Liver (tissue), 9 donors: ENCODE measurements around the gene CCN5. TPM values are rescaled to one million over a fixed set of nuclear protein-coding genes. Genes with fewer than 3 reads are reported as not detected.

Experiments used
- DNase-seq: peaks from one replicate; pipeline ENCODE4 v3.0.0-alpha.2; 2017; ENCODE audit warnings: low spot score
- H3K27ac ChIP-seq, 2 donors: one replicate each; pipeline ENCODE4 v1.7.0; 2013; ENCODE audit warnings: inconsistent platforms in 2 of 2, low read length in 2 of 2, control low read depth in 1 of 2, low read depth in 1 of 2, mild to moderate bottlenecking in 1 of 2
- H3K27me3 ChIP-seq, 4 donors: one replicate each; pipeline versions ENCODE4 v1.6.1 to v1.7.0; 2013; ENCODE audit warnings: low read length in 3 of 4, inconsistent platforms in 1 of 4, mild to moderate bottlenecking in 1 of 4, moderate library complexity in 1 of 4; ENCODE audit not compliant: control insufficient read depth in 4 of 4, insufficient read depth in 4 of 4
- H3K36me3 ChIP-seq, 4 donors: one replicate each; pipeline versions ENCODE4 v1.6.1 to v1.7.0; 2013; ENCODE audit warnings: low read length in 3 of 4, mild to moderate bottlenecking in 3 of 4, low read depth in 1 of 4, moderate library complexity in 1 of 4; ENCODE audit not compliant: control insufficient read depth in 4 of 4, insufficient read depth in 3 of 4
- H3K4me1 ChIP-seq, 4 donors: one replicate each; pipeline versions ENCODE4 v1.6.1 to v1.7.0; 2013; ENCODE audit warnings: low read length in 3 of 4, mild to moderate bottlenecking in 3 of 4, moderate library complexity in 1 of 4; ENCODE audit not compliant: control insufficient read depth in 4 of 4, insufficient read depth in 4 of 4
- H3K4me3 ChIP-seq, 3 donors: one replicate each; pipeline versions ENCODE4 v1.6.1 to v1.7.0; 2013; ENCODE audit warnings: low read length in 3 of 3, control low read depth in 1 of 3, low read depth in 1 of 3, mild to moderate bottlenecking in 1 of 3
- H3K9ac ChIP-seq, 2 donors: one replicate each; pipeline ENCODE4 v1.7.0; 2013; ENCODE audit warnings: low read length in 2 of 2, mild to moderate bottlenecking in 2 of 2, moderate library complexity in 2 of 2, control low read depth in 1 of 2, low read depth in 1 of 2
- H3K9me3 ChIP-seq, 4 donors: one replicate each; pipeline versions ENCODE4 v1.6.1 to v1.7.0; 2013; ENCODE audit warnings: low read length in 3 of 4; ENCODE audit not compliant: control insufficient read depth in 4 of 4
- NR2F2 ChIP-seq: IDR thresholded peaks from 2 replicates; pipeline ENCODE4 v1.6.1; 2016; ENCODE audit warnings: antibody characterized with exemption
- REST ChIP-seq: IDR thresholded peaks from 2 replicates; pipeline ENCODE4 v1.6.1; 2016; ENCODE audit warnings: antibody characterized with exemption, mild to moderate bottlenecking
- SP1 ChIP-seq: IDR thresholded peaks from 2 replicates; pipeline ENCODE4 v1.6.1; 2018; ENCODE audit warnings: antibody characterized with exemption, mild to moderate bottlenecking
- WGBS: extraction: QIAGEN DNeasy Blood & Tissue Kit; methylation state at CpG from one replicate; pipeline ENCODE4 v1.1.7; 2013; 5-methylcytosine and 5-hydroxymethylcytosine counted together
- polyA plus RNA-seq, 2 donors: library from polyadenylated mRNA; stranded (reverse) in 1 of 2; unstranded in 1 of 2; fragments of 200-250 nt in 1 of 2; fragments of >200 nt in 1 of 2; fragmentation: Nextera tagmentation in 1 of 2; extraction: Ambion mirVana in 1 of 2; gene quantifications; one replicate each; pipeline versions ENCODE4 v1.2.1 to v1.2.3, GENCODE V29; 2013 to 2015
- total RNA-seq, 2 donors: library from RNA; depleted of rRNA; stranded (reverse); fragments of >200 nt; gene quantifications; one replicate each; pipeline ENCODE4 v1.2.3, GENCODE V29; 2014
- donor health status: healthy.
- donor health status: healthy.
- donor health status: healthy.
- donor health status: healthy.
- donor health status: healthy.

The CCN5 gene
- total and polyA plus RNA-seq, 4 donors: 1.2 to 3.6 (median 1.9) TPM; not detected in 1

- H3K36me3 ChIP-seq: no peaks in the 10 kb centered on the region
- DNase-seq: no peak
- peak; percentile 97 for TF ChIP-seq REST
- TF ChIP-seq SP1: no peak
- no peak for TF ChIP-seq NR2F2
Observed at GRCh38 chr20:44776980-44777379, 61.8 kb downstream of the CCN5 start.

More at GRCh38 chr20:44776980-44777379, 61.8 kb downstream of the CCN5 start:
- Histone ChIP-seq H3K4me3 (no peak overlapping the region), H3K27me3 (peaks cover 0 to 2% (median under 1%) of the 10 kb centered on the region in 4 donors), H3K9ac (no peak overlapping the region), H3K27ac (no peak overlapping the region), H3K4me1 (no peaks in the 10 kb centered on the region), H3K9me3 (no peaks in the 10 kb centered on the region)
- WGBS: 17% methylated on average over 7 of the region's 7 CpGs

Other genes starting within 250 kb of the CCN5 start
- 10 to 100 TPM; 17.3 to 39.7 TPM for gene TTPAL, start 239.5 kb upstream of the CCN5 start, total RNA-seq
- 10 to 100 TPM; 11.6 to 17.9 TPM for gene TTPAL, start 239.5 kb upstream of the CCN5 start, polyA plus RNA-seq
- gene SERINC3, start 193.3 kb upstream of the CCN5 start, total RNA-seq: 10 to 100 TPM; 51.1 to 65.4 TPM
- 10 to 100 TPM; 51.5 to 70.0 TPM for gene SERINC3, start 193.3 kb upstream of the CCN5 start, polyA plus RNA-seq
- 10 to 100 TPM; 10.6 to 23.1 TPM for gene PKIG, start 132.8 kb upstream of the CCN5 start, total RNA-seq
- gene PKIG, start 132.8 kb upstream of the CCN5 start, polyA plus RNA-seq: 10 to 100 TPM; 23.7 to 24.3 TPM
- gene ADA, start 63.7 kb upstream of the CCN5 start, total RNA-seq: 1 to 10 TPM; 2.9 to 7.7 TPM
- gene ADA, start 63.7 kb upstream of the CCN5 start, polyA plus RNA-seq: 1 to 10 TPM; 2.9 to 3.1 TPM
- gene KCNK15, start 30.5 kb downstream of the CCN5 start, total RNA-seq: under 1 TPM in 1 of 2 donors, not detected in 1; 0.08 TPM
- under 1 TPM; 0.08 to 0.11 TPM for gene KCNK15, start 30.5 kb downstream of the CCN5 start, polyA plus RNA-seq
- gene RIMS4, start 95.2 kb downstream of the CCN5 start, total RNA-seq: not detected
- not detected for gene RIMS4, start 95.2 kb downstream of the CCN5 start, polyA plus RNA-seq
- gene YWHAB, start 170.3 kb downstream of the CCN5 start, total RNA-seq: 10 to 100 TPM; 42.4 to 44.3 TPM
- gene YWHAB, start 170.3 kb downstream of the CCN5 start, polyA plus RNA-seq: 10 to 100 TPM; 41.6 to 86.5 TPM
- 10 to 100 TPM in 1 of 2 donors, 1 to 10 TPM in 1; 4.7 to 21.0 TPM for gene PABPC1L, start 194.7 kb downstream of the CCN5 start, total RNA-seq
- 10 to 100 TPM; 10.6 to 11.3 TPM for gene PABPC1L, start 194.7 kb downstream of the CCN5 start, polyA plus RNA-seq
- 1 to 10 TPM; 4.4 to 5.6 TPM for gene TOMM34, start 245.0 kb downstream of the CCN5 start, total RNA-seq
- gene TOMM34, start 245.0 kb downstream of the CCN5 start, polyA plus RNA-seq: 10 to 100 TPM in 1 of 2 donors, 1 to 10 TPM in 1; 10.0 to 12.1 TPM